HG02798 (cell line): ENCODE data around the gene NARS2.

Experiments
- ATAC-seq: cut with Tn5 transposase; IDR thresholded peaks from one replicate; pipeline ENCODE4 v1.9.1; 2021; ENCODE audit warnings: mild to moderate bottlenecking; ENCODE audit not compliant: unreplicated experiment, poor library complexity

The NARS2 gene

GRCh38 chr11:78451371-78452150, 123.1 kb downstream of the NARS2 start:
- no peak for ATAC-seq

- ATAC-seq: no peak
Observed at GRCh38 chr11:78450866-78451265, 123.8 kb downstream of the NARS2 start.

- no peak for ATAC-seq
Observed at GRCh38 chr11:78449866-78450265, 124.8 kb downstream of the NARS2 start.

GRCh38 chr11:78446210-78446609, 128.5 kb downstream of the NARS2 start:
- no peak for ATAC-seq

GRCh38 chr11:78444726-78445125, 129.9 kb downstream of the NARS2 start:
- ATAC-seq: no peak

GRCh38 chr11:78441956-78442355, 132.7 kb downstream of the NARS2 start:
- ATAC-seq: no peak

- ATAC-seq: peak; percentile 89
Observed at GRCh38 chr11:78438298-78438975, 136.2 kb downstream of the NARS2 start.

- ATAC-seq: no peak
Observed at GRCh38 chr11:78432956-78433355, 141.7 kb downstream of the NARS2 start.

- no peak for ATAC-seq
Observed at GRCh38 chr11:78432058-78432515, 142.6 kb downstream of the NARS2 start.

- ATAC-seq: no peak
Observed at GRCh38 chr11:78429660-78430059, 145.0 kb downstream of the NARS2 start.

GRCh38 chr11:78429209-78429608, 145.5 kb downstream of the NARS2 start:
- no peak for ATAC-seq

- no peak for ATAC-seq
Observed at GRCh38 chr11:78428773-78429172, 145.9 kb downstream of the NARS2 start.

- ATAC-seq: no peak
Observed at GRCh38 chr11:78428266-78428636, 146.4 kb downstream of the NARS2 start.

GRCh38 chr11:78427615-78428265, 146.9 kb downstream of the NARS2 start:
- ATAC-seq: peak; percentile 46

- ATAC-seq: peak; percentile 38
Observed at GRCh38 chr11:78426845-78427244, 147.8 kb downstream of the NARS2 start.

GRCh38 chr11:78425399-78426070, 149.1 kb downstream of the NARS2 start:
- no peak for ATAC-seq

- ATAC-seq: peak; percentile 34
Observed at GRCh38 chr11:78424334-78425270, 150.1 kb downstream of the NARS2 start.

GRCh38 chr11:78423241-78423640, 151.4 kb downstream of the NARS2 start:
- ATAC-seq: no peak

GRCh38 chr11:78420796-78421209, 153.9 kb downstream of the NARS2 start:
- ATAC-seq: no peak
